ENCODE measurements around the gene LIPE.

Gene LIPE

GRCh38 chr19:42367929-42368328 is 59.3 kb downstream of the LIPE start:
- TF ChIP-seq CTCF (conservative IDR thresholded peaks at IDR 0.05), result no peak
- H3K27ac ChIP-seq, result no peak overlapping the region; the same call in 1 of the 2 replicates

- no peak overlapping the region for H3K27ac ChIP-seq
Measured at GRCh38 chr19:42366673-42367072, 60.5 kb downstream of the LIPE start.

GRCh38 chr19:42363614-42364346 is 63.4 kb downstream of the LIPE start:
- no peak overlapping the region for H3K27ac ChIP-seq
- no peak for TF ChIP-seq CTCF (conservative IDR thresholded peaks at IDR 0.05)

More at GRCh38 chr19:42366673-42367072, 60.5 kb downstream of the LIPE start:
- no peak for TF ChIP-seq CTCF (conservative IDR thresholded peaks at IDR 0.05)

GRCh38 chr19:42362891-42363440 is 64.2 kb downstream of the LIPE start:
- H3K27ac ChIP-seq, result no peak overlapping the region
- TF ChIP-seq CTCF (conservative IDR thresholded peaks at IDR 0.05), result no peak

- no peak overlapping the region for H3K27ac ChIP-seq
- TF ChIP-seq CTCF (conservative IDR thresholded peaks at IDR 0.05), result no peak
Measured at GRCh38 chr19:42362342-42362741, 64.8 kb downstream of the LIPE start.

- no peak for TF ChIP-seq CTCF (conservative IDR thresholded peaks at IDR 0.05)
- no peak overlapping the region for H3K27ac ChIP-seq
Measured at GRCh38 chr19:42361545-42361910, 65.7 kb downstream of the LIPE start.

GRCh38 chr19:42360787-42361544 is 66.2 kb downstream of the LIPE start:
- no peak for TF ChIP-seq CTCF (conservative IDR thresholded peaks at IDR 0.05)
- no peak overlapping the region for H3K27ac ChIP-seq
